ENCODE measurements around the gene ANXA11. TPM values are rescaled to one million over a fixed set of nuclear protein-coding genes. Genes with fewer than 3 reads are reported as not detected.

ANXA11 gene
- total and polyA plus RNA-seq, 9 of the 15 experiments (the other 6 are each of a cell fraction or from before 2014, with no cell fraction given) = 43.6 to 212 (median 109) TPM

DNA sequence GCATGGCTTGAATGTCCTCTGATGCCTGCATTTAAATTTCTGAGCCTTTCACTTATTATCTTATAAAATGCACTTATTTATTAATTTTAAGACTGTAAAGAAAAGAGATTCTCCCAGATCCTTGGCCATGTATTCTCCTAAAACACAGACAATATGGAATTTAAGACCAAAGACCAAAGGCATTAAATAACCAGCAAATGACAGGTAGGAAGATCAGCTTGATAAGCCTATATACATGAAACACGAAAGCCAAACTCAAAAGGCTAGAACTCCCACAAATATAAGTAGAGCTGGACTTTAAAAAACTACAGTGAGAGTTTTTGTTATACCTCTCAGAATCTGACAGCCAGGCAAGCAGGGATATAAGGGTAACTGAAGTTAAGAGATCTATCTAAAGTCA lies 5.1 kb downstream of the ANXA11 start:
- 18% methylated on average over 1 of the region's 1 CpG for whole genome bisulfite sequencing (ENCODE audit: insufficient coverage, low coverage, missing lambda C conversion rate)
- Histone ChIP-seq H4K20me1 (replicated peaks; ENCODE audit: control insufficient read depth, insufficient read depth, low read length) (peaks cover 37% of the 10 kb centered on the region), H3K9ac (ENCODE audit: insufficient read depth in 1 of 2, low read depth in 2 of 2, low read length in 2 of 2) (no peak overlapping the region; a peak in 1 of 4 replicates), H3K36me3 (ENCODE audit: control insufficient read depth, insufficient read depth, low read length) (peaks cover 31% of the 10 kb centered on the region), H2AFZ (ENCODE audit: low read depth, low read length) (no peak overlapping the region), H3K9me1 (ENCODE audit: control insufficient read depth, insufficient read depth, low read length) (peaks cover 6% of the 10 kb centered on the region), H3K9me3 (replicated peaks; ENCODE audit: control insufficient read depth, insufficient read depth, low read depth, low read length) (no peaks in the 10 kb centered on the region), H3K27me3 (ENCODE audit: control insufficient read depth in 2 of 2, insufficient read depth in 2 of 2, low read length in 2 of 2) (no peaks in the 10 kb centered on the region), H3K27ac (ENCODE audit: extremely low read depth, low read depth, low read length) (no peak overlapping the region), H3K79me2 (ENCODE audit: control insufficient read depth, insufficient read depth, low read length) (peaks cover 99% of the 10 kb centered on the region), H3K4me1 (replicated peaks in 1 of 2; ENCODE audit: control insufficient read depth in 2 of 2, insufficient read depth in 2 of 2, low read length in 2 of 2) (peaks cover 45 to 55% of the 10 kb centered on the region in 2 experiments), H3K4me3 (no peak overlapping the region), H3K4me2 (ENCODE audit: insufficient read depth, low read length) (no peak overlapping the region)
- POLR2A ChIA-PET = interaction anchor here (1.4 to 3.0 kb wide), 2 partner anchors 12 to 15 kb away, joined by 4 to 14 read pairs; no protein-coding TSS in a partner anchor
- DNase-seq (ENCODE audit: extremely low read depth in 1 of 4, low spot score in 3 of 4) (no peak), FAIRE-seq (no peak), ATAC-seq (no peak)
- TF ChIP-seq, protein P1, sequence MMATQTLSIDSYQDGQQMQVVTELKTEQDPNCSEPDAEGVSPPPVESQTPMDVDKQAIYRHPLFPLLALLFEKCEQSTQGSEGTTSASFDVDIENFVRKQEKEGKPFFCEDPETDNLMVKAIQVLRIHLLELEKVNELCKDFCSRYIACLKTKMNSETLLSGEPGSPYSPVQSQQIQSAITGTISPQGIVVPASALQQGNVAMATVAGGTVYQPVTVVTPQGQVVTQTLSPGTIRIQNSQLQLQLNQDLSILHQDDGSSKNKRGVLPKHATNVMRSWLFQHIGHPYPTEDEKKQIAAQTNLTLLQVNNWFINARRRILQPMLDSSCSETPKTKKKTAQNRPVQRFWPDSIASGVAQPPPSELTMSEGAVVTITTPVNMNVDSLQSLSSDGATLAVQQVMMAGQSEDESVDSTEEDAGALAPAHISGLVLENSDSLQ (IDR thresholded peaks at IDR 0.05) = peak; percentile 64
- TF ChIP-seq, protein P2, sequence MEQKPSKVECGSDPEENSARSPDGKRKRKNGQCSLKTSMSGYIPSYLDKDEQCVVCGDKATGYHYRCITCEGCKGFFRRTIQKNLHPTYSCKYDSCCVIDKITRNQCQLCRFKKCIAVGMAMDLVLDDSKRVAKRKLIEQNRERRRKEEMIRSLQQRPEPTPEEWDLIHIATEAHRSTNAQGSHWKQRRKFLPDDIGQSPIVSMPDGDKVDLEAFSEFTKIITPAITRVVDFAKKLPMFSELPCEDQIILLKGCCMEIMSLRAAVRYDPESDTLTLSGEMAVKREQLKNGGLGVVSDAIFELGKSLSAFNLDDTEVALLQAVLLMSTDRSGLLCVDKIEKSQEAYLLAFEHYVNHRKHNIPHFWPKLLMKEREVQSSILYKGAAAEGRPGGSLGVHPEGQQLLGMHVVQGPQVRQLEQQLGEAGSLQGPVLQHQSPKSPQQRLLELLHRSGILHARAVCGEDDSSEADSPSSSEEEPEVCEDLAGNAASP (IDR thresholded peaks at IDR 0.05) = no peak
- TF ChIP-seq XRCC4 (IDR thresholded peaks at IDR 0.05; ENCODE audit: extremely low read depth, insufficient read depth, insufficient read length) = no peak
- peak; percentile 57 for TF ChIP-seq MEIS2 (IDR thresholded peaks at IDR 0.05; ENCODE audit: partially characterized antibody)
- TF ChIP-seq, protein P3, sequence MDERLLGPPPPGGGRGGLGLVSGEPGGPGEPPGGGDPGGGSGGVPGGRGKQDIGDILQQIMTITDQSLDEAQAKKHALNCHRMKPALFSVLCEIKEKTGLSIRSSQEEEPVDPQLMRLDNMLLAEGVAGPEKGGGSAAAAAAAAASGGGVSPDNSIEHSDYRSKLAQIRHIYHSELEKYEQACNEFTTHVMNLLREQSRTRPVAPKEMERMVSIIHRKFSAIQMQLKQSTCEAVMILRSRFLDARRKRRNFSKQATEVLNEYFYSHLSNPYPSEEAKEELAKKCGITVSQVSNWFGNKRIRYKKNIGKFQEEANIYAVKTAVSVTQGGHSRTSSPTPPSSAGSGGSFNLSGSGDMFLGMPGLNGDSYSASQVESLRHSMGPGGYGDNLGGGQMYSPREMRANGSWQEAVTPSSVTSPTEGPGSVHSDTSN (CRISPR knock-in tag; IDR thresholded peaks at IDR 0.05; ENCODE audit: low read depth) = no peak
- TF ChIP-seq, protein P3 (tag; conservative IDR thresholded peaks at IDR 0.05; ENCODE audit: low read depth) = 0 out of 2 replicates have a peak, but pooled peaks have one; percentile 26
- no peak for TF ChIP-seq SMAD4 (CRISPR knock-in tag; conservative IDR thresholded peaks at IDR 0.05)
- CTCF ChIA-PET (ENCODE audit: low intra/inter-chr PET ratio) = no interaction called here
- intact Hi-C loops (cut with micrococcal nuclease) = no loop called here
- BruUV-seq (replicated peaks) = no TSS peak
- in situ Hi-C loops (cut with MboI) = no loop called here

Data from K562 (cell line).